Measurements from ENCODE around the gene EEPD1.

DNA sequence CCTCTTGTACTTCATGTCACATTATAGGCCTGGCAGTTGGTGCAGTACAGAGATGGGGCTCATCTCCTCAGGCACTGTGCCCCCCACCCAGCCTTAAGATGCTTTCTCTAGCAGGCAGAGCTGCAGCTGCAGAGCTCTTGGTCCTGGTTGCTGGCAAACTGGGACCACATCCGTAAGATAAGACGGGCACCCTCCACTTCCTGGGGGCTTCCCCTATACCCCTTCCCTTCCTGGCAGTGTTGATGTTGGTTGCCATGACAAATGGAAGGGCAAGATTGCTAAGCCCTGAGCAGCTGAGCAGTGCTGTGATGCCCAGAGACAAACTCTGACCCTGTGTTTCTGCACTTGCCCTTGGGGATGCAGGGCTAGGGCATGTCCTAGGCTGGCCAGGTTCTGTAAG is 133.2 kb downstream of the EEPD1 start:
- no peak for TF ChIP-seq POLR2A (IDR thresholded peaks at IDR 0.05)
- TF ChIP-seq, protein P1, sequence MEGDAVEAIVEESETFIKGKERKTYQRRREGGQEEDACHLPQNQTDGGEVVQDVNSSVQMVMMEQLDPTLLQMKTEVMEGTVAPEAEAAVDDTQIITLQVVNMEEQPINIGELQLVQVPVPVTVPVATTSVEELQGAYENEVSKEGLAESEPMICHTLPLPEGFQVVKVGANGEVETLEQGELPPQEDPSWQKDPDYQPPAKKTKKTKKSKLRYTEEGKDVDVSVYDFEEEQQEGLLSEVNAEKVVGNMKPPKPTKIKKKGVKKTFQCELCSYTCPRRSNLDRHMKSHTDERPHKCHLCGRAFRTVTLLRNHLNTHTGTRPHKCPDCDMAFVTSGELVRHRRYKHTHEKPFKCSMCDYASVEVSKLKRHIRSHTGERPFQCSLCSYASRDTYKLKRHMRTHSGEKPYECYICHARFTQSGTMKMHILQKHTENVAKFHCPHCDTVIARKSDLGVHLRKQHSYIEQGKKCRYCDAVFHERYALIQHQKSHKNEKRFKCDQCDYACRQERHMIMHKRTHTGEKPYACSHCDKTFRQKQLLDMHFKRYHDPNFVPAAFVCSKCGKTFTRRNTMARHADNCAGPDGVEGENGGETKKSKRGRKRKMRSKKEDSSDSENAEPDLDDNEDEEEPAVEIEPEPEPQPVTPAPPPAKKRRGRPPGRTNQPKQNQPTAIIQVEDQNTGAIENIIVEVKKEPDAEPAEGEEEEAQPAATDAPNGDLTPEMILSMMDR (IDR thresholded peaks at IDR 0.05) = no peak
